HG03039 (cell line): ENCODE data around the gene TPO.

ENCODE experiments used
- ATAC-seq: cut with Tn5 transposase; IDR thresholded peaks from one replicate; pipeline ENCODE4 v1.9.1; 2021; ENCODE audit warnings: mild to moderate bottlenecking, moderate library complexity; ENCODE audit not compliant: unreplicated experiment

TPO gene

GRCh38 chr2:1440581-1440980 is 27.3 kb downstream of the TPO start:
- no peak for ATAC-seq

DNA sequence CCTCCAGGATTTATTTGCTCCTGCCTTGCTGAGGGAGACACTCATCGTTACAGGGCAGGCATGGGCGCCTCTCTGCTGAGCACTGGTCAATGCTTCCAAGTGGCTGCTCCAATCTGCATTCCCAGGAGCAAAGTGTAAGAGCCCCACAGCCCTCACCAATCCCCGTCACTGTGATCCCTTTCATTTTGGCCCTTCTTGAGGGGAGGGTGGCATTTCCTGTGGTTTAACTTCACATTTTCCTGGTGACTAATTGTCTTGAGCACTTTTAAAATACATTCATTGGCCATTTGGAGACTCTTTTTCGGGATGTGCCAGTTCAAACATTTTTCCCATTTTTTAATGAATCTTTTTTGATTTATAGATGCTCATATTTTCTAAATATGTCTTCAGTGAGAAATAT is 33.0 kb downstream of the TPO start:
- ATAC-seq: no peak

- ATAC-seq: no peak
Measured at GRCh38 chr2:1448009-1448408, 34.7 kb downstream of the TPO start.

GRCh38 chr2:1450915-1451314 is 37.7 kb downstream of the TPO start:
- ATAC-seq: no peak

GRCh38 chr2:1451422-1451821 is 38.2 kb downstream of the TPO start:
- no peak for ATAC-seq

DNA sequence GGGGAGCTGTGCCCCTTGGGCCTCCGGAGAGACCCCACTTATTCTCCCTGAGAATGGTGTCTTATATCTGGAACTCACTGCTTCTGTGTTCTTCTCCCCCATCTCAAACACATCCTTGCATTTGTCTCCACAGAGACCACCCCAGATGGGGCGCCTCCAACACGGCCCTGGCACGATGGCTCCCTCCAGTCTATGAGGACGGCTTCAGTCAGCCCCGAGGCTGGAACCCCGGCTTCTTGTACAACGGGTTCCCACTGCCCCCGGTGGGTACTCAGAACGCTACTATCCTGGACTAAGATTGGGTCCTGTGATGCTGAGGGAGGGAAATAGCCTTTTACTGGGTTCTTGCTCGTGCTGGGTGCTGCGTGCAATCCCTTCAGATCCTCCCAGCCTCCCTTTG is 40.3 kb downstream of the TPO start:
- no peak for ATAC-seq

GRCh38 chr2:1454346-1454745 is 41.1 kb downstream of the TPO start:
- no peak for ATAC-seq

DNA sequence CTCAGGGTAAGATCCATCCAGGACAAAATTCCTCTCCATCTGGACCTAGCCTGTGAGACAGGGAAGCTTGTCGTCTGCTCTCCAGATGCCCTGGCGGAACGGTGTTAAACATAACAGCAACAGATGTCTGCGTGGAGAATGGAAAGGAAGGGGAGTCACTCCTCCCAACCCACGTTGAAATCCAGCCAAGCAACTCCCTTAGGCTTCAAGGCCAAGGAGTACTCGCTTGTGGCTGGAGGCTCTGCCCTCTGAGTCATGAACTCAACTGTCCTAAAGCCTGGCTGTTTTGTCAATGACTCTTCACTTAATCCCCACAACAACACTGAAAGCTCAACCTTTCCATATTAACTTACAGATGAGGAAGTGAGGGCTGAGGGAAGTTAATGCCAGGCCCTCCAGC is 42.2 kb downstream of the TPO start:
- no peak for ATAC-seq

- ATAC-seq: no peak
Measured at GRCh38 chr2:1458432-1458831, 45.2 kb downstream of the TPO start.

- no peak for ATAC-seq
Measured at GRCh38 chr2:1459727-1460126, 46.5 kb downstream of the TPO start.

GRCh38 chr2:1460851-1461418 is 47.7 kb downstream of the TPO start:
- no peak for ATAC-seq

DNA sequence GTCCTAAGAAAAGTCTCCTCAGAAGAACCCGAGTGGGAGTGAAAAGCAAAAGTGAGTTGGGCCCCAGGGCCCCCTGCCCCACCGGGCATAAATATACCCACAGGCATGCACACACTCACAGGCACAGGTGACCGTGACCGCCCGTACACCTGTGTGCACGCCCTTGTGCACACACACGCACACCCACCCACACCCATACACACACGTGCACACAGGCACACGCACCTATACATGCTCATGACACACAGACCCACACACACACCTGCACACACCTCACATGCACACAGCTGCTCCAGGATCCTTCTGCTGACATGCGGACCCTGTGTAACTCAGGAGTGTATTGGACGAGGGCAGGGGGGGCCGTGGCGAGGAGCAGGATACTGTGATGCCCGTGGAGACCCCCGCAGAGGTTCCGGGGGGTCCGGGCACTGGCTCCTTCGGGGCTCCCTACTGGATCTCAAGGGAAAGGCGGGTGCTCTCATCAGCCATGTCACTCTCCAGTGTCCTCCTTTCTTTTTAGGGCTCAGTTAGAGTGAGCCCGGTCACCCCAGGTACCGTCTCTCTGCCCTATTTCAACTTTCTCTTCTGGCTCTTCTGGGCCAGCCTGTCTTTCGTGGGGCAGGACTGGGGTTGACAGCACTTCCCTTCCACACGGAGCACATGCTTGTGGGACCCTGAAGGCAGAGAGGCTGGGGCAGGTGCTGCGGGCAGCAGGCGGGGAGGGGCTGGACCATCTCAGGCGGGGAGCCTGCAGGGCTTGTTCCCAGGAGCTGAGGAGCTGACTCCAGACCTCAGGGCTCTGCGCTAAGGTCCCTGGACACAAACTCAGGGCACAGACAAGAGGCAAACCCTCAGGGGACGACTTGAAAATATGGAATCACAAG is 48.5 kb downstream of the TPO start:
- no peak for ATAC-seq

GRCh38 chr2:1462994-1463393 is 49.7 kb downstream of the TPO start:
- ATAC-seq: no peak

GRCh38 chr2:1472350-1472749 is 59.1 kb downstream of the TPO start:
- no peak for ATAC-seq

GRCh38 chr2:1476617-1477195 is 63.4 kb downstream of the TPO start:
- no peak for ATAC-seq

DNA sequence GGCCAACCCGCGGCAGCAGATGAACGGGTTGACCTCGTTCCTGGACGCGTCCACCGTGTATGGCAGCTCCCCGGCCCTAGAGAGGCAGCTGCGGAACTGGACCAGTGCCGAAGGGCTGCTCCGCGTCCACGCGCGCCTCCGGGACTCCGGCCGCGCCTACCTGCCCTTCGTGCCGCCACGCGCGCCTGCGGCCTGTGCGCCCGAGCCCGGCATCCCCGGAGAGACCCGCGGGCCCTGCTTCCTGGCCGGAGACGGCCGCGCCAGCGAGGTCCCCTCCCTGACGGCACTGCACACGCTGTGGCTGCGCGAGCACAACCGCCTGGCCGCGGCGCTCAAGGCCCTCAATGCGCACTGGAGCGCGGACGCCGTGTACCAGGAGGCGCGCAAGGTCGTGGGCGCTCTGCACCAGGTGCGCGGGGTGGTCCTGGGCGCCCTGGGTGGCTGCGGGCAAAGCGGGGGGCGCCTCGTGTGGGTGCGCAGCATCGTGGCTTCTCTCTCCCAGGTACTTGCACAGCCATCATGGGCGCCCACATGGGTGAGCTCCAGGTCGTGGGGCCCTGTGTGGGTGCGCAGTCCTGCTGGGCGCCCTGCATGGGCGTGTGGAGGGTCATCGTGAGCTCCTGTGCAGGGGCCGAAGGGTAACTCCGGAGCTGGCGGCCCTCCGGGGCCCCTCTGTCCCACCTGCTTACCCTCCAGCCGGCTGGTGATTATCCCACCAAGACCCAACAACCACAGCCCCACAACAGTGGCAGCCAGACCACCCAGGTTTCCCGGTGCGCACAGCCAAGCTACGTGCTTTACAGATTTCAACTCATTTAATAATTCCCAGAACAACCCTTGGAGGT is 64.2 kb downstream of the TPO start:
- ATAC-seq: no peak

GRCh38 chr2:1478311-1479305 is 65.3 kb downstream of the TPO start:
- ATAC-seq: no peak

GRCh38 chr2:1479346-1479745 is 66.1 kb downstream of the TPO start:
- no peak for ATAC-seq

GRCh38 chr2:1480671-1481076 is 67.4 kb downstream of the TPO start:
- ATAC-seq: no peak
